ENCODE data around the gene SRP54. TPM values are rescaled to one million over a fixed set of nuclear protein-coding genes. Genes with fewer than 3 reads are reported as not detected.

Gene SRP54
- total RNA-seq, 1 donor from 2014 or later, result 87.1 TPM

DNA sequence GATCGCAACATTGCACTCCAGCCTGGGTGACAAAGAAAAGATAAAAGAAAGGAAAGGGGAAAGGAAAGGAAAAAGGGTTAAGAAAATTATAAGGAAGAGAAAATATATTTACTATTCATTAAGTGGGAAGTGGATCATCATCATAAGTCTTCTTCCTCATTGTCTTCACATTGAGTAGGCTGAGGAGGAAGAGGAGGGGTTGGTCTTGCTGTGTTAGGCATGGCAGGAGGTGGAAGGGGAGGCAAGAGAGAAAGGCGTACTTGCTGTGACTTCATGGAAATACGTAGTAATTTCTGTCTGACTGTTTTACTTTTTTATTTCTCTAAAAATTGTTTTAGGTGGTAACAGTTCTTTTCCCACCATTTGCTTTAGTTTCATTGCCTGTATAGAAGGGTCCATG, 89.4 kb downstream of the SRP54 start:
- TF ChIP-seq, protein P1, sequence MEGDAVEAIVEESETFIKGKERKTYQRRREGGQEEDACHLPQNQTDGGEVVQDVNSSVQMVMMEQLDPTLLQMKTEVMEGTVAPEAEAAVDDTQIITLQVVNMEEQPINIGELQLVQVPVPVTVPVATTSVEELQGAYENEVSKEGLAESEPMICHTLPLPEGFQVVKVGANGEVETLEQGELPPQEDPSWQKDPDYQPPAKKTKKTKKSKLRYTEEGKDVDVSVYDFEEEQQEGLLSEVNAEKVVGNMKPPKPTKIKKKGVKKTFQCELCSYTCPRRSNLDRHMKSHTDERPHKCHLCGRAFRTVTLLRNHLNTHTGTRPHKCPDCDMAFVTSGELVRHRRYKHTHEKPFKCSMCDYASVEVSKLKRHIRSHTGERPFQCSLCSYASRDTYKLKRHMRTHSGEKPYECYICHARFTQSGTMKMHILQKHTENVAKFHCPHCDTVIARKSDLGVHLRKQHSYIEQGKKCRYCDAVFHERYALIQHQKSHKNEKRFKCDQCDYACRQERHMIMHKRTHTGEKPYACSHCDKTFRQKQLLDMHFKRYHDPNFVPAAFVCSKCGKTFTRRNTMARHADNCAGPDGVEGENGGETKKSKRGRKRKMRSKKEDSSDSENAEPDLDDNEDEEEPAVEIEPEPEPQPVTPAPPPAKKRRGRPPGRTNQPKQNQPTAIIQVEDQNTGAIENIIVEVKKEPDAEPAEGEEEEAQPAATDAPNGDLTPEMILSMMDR (IDR thresholded peaks at IDR 0.05; ENCODE audit: insufficient read depth, low read length, severe bottlenecking), result no peak
- H3K27me3 ChIP-seq (ENCODE audit: control insufficient read depth, insufficient read depth, low read length), result no peaks in the 10 kb centered on the region
- no peak overlapping the region for H3K4me3 ChIP-seq (ENCODE audit: low read depth, low read length)
- DNase-seq (ENCODE audit: low read depth), result no peak
- peaks cover 9% of the 10 kb centered on the region for H3K36me3 ChIP-seq (ENCODE audit: control insufficient read depth, insufficient read depth, low read length)
- FAIRE-seq, result no peak

DNA sequence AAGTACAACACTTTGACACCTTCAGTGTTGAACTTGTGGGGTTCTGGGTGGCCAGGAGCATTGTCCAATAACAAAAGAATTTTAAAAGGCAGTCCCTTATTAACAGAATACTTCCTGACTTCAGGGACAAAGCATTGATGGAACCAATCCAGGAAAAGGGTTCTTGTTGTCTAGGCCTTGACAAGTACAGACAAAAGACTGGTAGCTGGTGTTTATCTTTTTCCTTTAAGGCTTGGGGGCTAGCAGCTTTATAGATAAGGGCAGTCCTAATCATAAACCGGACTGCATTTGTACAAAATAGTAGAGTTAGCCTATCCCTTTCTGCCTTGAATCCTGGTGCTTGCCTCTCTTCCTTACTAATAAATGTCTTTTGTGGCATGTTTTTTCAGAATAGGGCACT, 90.7 kb downstream of the SRP54 start:
- TF ChIP-seq, protein P1 (IDR thresholded peaks at IDR 0.05; ENCODE audit: insufficient read depth, low read length, severe bottlenecking), result no peak
- FAIRE-seq, result no peak
- no peaks in the 10 kb centered on the region for H3K27me3 ChIP-seq (ENCODE audit: control insufficient read depth, insufficient read depth, low read length)
- no peak overlapping the region for H3K4me3 ChIP-seq (ENCODE audit: low read depth, low read length)
- peaks cover 7% of the 10 kb centered on the region for H3K36me3 ChIP-seq (ENCODE audit: control insufficient read depth, insufficient read depth, low read length)
- DNase-seq (ENCODE audit: low read depth), result no peak

DNA sequence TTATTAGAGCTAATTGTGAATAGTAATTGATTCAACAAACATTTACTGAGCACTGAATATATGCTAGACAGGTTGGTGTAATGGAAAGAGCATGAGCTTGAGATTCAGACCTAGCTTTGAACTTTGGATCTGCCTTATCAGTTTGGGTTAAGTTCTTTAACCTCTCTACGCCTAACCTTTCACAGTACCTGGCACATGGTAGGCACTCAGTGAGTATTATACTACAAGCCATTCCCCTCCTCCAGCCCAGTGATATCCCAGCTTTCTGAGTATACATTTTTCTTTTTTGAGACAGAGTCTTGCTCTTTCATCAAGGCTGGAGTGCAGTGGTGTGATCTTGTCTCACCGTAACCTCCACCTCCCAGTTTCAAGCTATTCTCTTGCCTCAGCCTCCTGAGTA, 95.3 kb downstream of the SRP54 start:
- H3K36me3 ChIP-seq (ENCODE audit: control insufficient read depth, insufficient read depth, low read length), result peaks cover 3% of the 10 kb centered on the region
- FAIRE-seq, result no peak
- no peak for DNase-seq (ENCODE audit: low read depth)
- TF ChIP-seq, protein P1 (IDR thresholded peaks at IDR 0.05; ENCODE audit: insufficient read depth, low read length, severe bottlenecking), result no peak
- H3K4me3 ChIP-seq (ENCODE audit: low read depth, low read length), result no peak overlapping the region
- H3K27me3 ChIP-seq (ENCODE audit: control insufficient read depth, insufficient read depth, low read length), result no peaks in the 10 kb centered on the region

Other genes with a start within 250 kb of the SRP54 start
- gene BAZ1A, start 107.6 kb upstream of the SRP54 start, total RNA-seq, result 34.6 and 35.0 TPM in 2 replicates
- gene FAM177A1, start 63.3 kb downstream of the SRP54 start, total RNA-seq, result 42.9 and 49.8 TPM in 2 replicates
- 12.2 and 15.0 TPM in 2 replicates for gene PPP2R3C, start 139.0 kb downstream of the SRP54 start, total RNA-seq
- 21.6 and 24.5 TPM in 2 replicates for gene PRORP, start 139.6 kb downstream of the SRP54 start, total RNA-seq